Fibroblast of lung (primary cell): Measurements from ENCODE around the gene CRBN. TPM values are rescaled to one million over a fixed set of nuclear protein-coding genes. Genes with fewer than 3 reads are reported as not detected.

Source experiments
- DNase-seq, 2 donors: peaks; one replicate each; pipeline versions ENCODE4 v3.0.0 to v3.0.0-alpha.2; 2010; ENCODE audit warnings: low read depth in 2 of 2
- H2AFZ ChIP-seq: 2 replicates; pipeline ENCODE4 v1.5.1; 2012; ENCODE audit warnings: low read length, control low read depth, inconsistent platforms
- H3K27ac ChIP-seq: 2 replicates; pipeline ENCODE4 v1.5.1; 2011; ENCODE audit warnings: low read length, control low read depth; ENCODE audit not compliant: insufficient read depth
- H3K27me3 ChIP-seq: 2 replicates; pipeline ENCODE4 v1.5.1; 2011; ENCODE audit warnings: mild to moderate bottlenecking, low read length; ENCODE audit not compliant: control insufficient read depth, insufficient read depth
- H3K36me3 ChIP-seq: 2 replicates; pipeline ENCODE4 v1.5.1; 2011; ENCODE audit warnings: low read length; ENCODE audit not compliant: control insufficient read depth, insufficient read depth
- H3K4me1 ChIP-seq: 2 replicates; pipeline ENCODE4 v1.5.1; 2011; ENCODE audit warnings: low read length; ENCODE audit not compliant: control insufficient read depth, insufficient read depth; ENCODE audit errors: extremely low read depth
- H3K4me2 ChIP-seq: 2 replicates; pipeline ENCODE4 v1.5.1; 2011; ENCODE audit warnings: low read length, control low read depth; ENCODE audit not compliant: insufficient read depth; ENCODE audit errors: extremely low read depth
- H3K4me3 ChIP-seq, 4 experiments: fragments of 200-600 bp in 1 of 4; sonication (generic) in 1 of 4; replicated peaks in 1 of 4; 2 replicates each; pipeline ENCODE4 v1.5.1; 2011 to 2016; ENCODE audit warnings: low read length in 4 of 4, low read depth in 3 of 4, mild to moderate bottlenecking in 3 of 4, control low read depth in 2 of 4, inconsistent platforms in 1 of 4, mixed read lengths in 1 of 4; ENCODE audit not compliant: insufficient read depth in 1 of 4; ENCODE audit errors: control extremely low read depth in 1 of 4
- H3K79me2 ChIP-seq: 2 replicates; pipeline ENCODE4 v1.5.1; 2012; ENCODE audit warnings: mild to moderate bottlenecking, low read length, inconsistent platforms; ENCODE audit not compliant: control insufficient read depth, insufficient read depth
- H3K9ac ChIP-seq: 2 replicates; pipeline ENCODE4 v1.5.1; 2011; ENCODE audit warnings: mild to moderate bottlenecking, low read length, control low read depth; ENCODE audit not compliant: insufficient read depth
- H3K9me3 ChIP-seq: 2 replicates; pipeline ENCODE4 v1.5.1; 2012; ENCODE audit warnings: low read depth, low read length; ENCODE audit not compliant: control insufficient read depth, insufficient read depth
- H4K20me1 ChIP-seq: 2 replicates; pipeline ENCODE4 v1.5.1; 2011; ENCODE audit warnings: low read length; ENCODE audit not compliant: control insufficient read depth, insufficient read depth; ENCODE audit errors: extremely low read depth
- CTCF ChIP-seq, 2 donors: IDR thresholded peaks in 1 of 2; conservative IDR thresholded peaks in 1 of 2; 1 replicate in 1 of 2; 2 replicates in 1 of 2; pipeline ENCODE4 v1.5.1; 2011 to 2012; ENCODE audit warnings: low read length in 2 of 2, control low read depth in 1 of 2, inconsistent platforms in 1 of 2, low read depth in 1 of 2, mild to moderate bottlenecking in 1 of 2
- EZH2 ChIP-seq: IDR thresholded peaks from 2 replicates; pipeline ENCODE4 v1.5.1; 2012; ENCODE audit warnings: low read length, control low read depth, mild to moderate bottlenecking; ENCODE audit errors: missing control alignments
- polyA plus RNA-seq, 2 donors: library from polyadenylated mRNA; depleted of rRNA in 1 of 2; stranded (reverse) in 1 of 2; unstranded in 1 of 2; fragments of >200 nt; gene quantifications; 2 replicates each; pipeline ENCODE4 v1.2.1, GENCODE V29; 2011 to 2012; ENCODE audit warnings: missing spikeins in 1 of 2
- total RNA-seq: library from RNA; depleted of rRNA; stranded (reverse); fragments of >200 nt; gene quantifications from 2 replicates; pipeline ENCODE4 v1.2.1, GENCODE V29; 2014

Gene CRBN
- total and polyA plus RNA-seq, 2 donors (not counting 1 experiment from before 2014, with no cell fraction given) = 30.5 to 67.4 TPM

GRCh38 chr3:3117651-3118050, 61.8 kb downstream of the CRBN start:
- Histone ChIP-seq H3K4me1 (no peaks in the 10 kb centered on the region), H4K20me1 (no peaks in the 10 kb centered on the region), H3K9ac (no peak overlapping the region), H3K36me3 (no peaks in the 10 kb centered on the region), H3K9me3 (no peaks in the 10 kb centered on the region), H3K4me3 (no peak overlapping the region), H3K27ac (no peak overlapping the region), H3K4me2 (no peak overlapping the region), H3K79me2 (no peaks in the 10 kb centered on the region), H2AFZ (no peak overlapping the region), H3K27me3 (no peaks in the 10 kb centered on the region)
- TF ChIP-seq CTCF (conservative IDR thresholded peaks at IDR 0.05 in 1 of 2, IDR thresholded peaks at IDR 0.05 in 1 of 2; ENCODE audit: low read depth in 1 of 2, low read length in 2 of 2) (no peak), EZH2 (no peak)
- DNase-seq = no peak

- Histone ChIP-seq H4K20me1 (no peaks in the 10 kb centered on the region), H3K4me1 (no peaks in the 10 kb centered on the region), H3K79me2 (no peaks in the 10 kb centered on the region), H3K4me2 (no peak overlapping the region), H3K9me3 (no peaks in the 10 kb centered on the region), H2AFZ (no peak overlapping the region), H3K36me3 (no peaks in the 10 kb centered on the region), H3K9ac (no peak overlapping the region), H3K27ac (no peak overlapping the region), H3K27me3 (no peaks in the 10 kb centered on the region), H3K4me3 (no peak overlapping the region)
- no peak for TF ChIP-seq EZH2
- TF ChIP-seq CTCF (conservative IDR thresholded peaks at IDR 0.05 in 1 of 2, IDR thresholded peaks at IDR 0.05 in 1 of 2; ENCODE audit: low read depth in 1 of 2, low read length in 2 of 2) = no peak
- no peak for DNase-seq
Measured at GRCh38 chr3:3113042-3113709, 66.3 kb downstream of the CRBN start.

- no peaks in the 10 kb centered on the region for H3K9me3 ChIP-seq
- no peaks in the 10 kb centered on the region for H3K4me1 ChIP-seq
- H3K4me3 ChIP-seq = no peak overlapping the region
- TF ChIP-seq EZH2 (no peak), CTCF (conservative IDR thresholded peaks at IDR 0.05 in 1 of 2, IDR thresholded peaks at IDR 0.05 in 1 of 2; ENCODE audit: low read depth in 1 of 2, low read length in 2 of 2) (no peak)
- DNase-seq = no peak
- H3K27me3 ChIP-seq = no peaks in the 10 kb centered on the region
- H3K79me2 ChIP-seq = no peaks in the 10 kb centered on the region
- no peaks in the 10 kb centered on the region for H4K20me1 ChIP-seq
- H3K4me2 ChIP-seq = no peak overlapping the region
- no peak overlapping the region for H3K9ac ChIP-seq
- H3K27ac ChIP-seq = no peak overlapping the region
- H3K36me3 ChIP-seq = no peaks in the 10 kb centered on the region
- no peak overlapping the region for H2AFZ ChIP-seq
Measured at GRCh38 chr3:3110749-3111361, 68.6 kb downstream of the CRBN start.
